ENCODE data around the gene PNPLA7.

DNA sequence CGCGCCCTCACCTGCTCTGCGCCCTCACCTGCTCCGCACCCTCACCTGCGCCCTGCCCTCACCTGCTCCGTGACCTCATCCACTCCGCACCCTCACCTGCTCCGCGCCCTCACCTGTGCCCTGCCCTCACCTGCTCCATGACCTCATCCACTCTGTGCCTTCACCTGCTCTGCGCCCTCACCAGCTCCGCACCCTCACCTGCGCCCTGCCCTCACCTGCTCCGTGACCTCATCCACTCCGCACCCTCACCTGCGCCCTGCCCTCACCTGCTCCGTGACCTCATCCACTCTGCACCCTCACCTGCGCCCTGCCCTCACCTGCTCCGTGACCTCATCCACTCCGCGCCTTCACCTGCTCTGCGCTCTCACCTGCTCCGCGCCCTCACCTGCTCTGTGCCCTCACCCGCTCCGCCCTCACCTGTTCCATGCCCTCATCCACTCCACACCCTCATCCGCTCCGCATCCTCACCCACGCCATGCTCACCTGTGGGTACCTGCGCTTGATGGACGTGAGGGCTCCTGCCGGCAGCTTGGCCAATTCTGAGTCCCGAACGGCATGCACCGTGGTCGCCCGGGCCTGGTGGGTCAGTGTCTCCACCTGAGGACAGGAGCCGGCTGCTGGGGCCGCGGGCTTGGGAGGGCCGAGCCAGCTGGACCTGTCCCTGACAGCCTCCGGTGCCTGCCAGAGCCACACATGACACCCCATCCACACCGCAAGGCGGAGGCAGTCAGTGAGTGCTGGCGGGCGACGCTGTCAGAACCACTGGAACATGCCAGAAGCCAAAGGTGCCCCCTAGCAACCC lies 55.5 kb downstream of the PNPLA7 start:
- TF ChIP-seq CTCF (IDR thresholded peaks at IDR 0.05) (no peak), ZNF121 (CRISPR knock-in tag; IDR thresholded peaks at IDR 0.05) (no peak), TCF7 (CRISPR knock-in tag; IDR thresholded peaks at IDR 0.05; ENCODE audit: low read depth) (no peak), GRHL2 (CRISPR knock-in tag; IDR thresholded peaks at IDR 0.05; ENCODE audit: insufficient replicate concordance, severe bottlenecking) (no peak), CREM (CRISPR knock-in tag; IDR thresholded peaks at IDR 0.05) (no peak), PREB (CRISPR knock-in tag; IDR thresholded peaks at IDR 0.05; ENCODE audit: borderline replicate concordance) (no peak), FOXP1 (CRISPR knock-in tag; IDR thresholded peaks at IDR 0.05; ENCODE audit: borderline replicate concordance) (no peak), KAT7 (CRISPR knock-in tag; IDR thresholded peaks at IDR 0.05; ENCODE audit: borderline replicate concordance) (no peak)
- TF ChIP-seq, protein P1, sequence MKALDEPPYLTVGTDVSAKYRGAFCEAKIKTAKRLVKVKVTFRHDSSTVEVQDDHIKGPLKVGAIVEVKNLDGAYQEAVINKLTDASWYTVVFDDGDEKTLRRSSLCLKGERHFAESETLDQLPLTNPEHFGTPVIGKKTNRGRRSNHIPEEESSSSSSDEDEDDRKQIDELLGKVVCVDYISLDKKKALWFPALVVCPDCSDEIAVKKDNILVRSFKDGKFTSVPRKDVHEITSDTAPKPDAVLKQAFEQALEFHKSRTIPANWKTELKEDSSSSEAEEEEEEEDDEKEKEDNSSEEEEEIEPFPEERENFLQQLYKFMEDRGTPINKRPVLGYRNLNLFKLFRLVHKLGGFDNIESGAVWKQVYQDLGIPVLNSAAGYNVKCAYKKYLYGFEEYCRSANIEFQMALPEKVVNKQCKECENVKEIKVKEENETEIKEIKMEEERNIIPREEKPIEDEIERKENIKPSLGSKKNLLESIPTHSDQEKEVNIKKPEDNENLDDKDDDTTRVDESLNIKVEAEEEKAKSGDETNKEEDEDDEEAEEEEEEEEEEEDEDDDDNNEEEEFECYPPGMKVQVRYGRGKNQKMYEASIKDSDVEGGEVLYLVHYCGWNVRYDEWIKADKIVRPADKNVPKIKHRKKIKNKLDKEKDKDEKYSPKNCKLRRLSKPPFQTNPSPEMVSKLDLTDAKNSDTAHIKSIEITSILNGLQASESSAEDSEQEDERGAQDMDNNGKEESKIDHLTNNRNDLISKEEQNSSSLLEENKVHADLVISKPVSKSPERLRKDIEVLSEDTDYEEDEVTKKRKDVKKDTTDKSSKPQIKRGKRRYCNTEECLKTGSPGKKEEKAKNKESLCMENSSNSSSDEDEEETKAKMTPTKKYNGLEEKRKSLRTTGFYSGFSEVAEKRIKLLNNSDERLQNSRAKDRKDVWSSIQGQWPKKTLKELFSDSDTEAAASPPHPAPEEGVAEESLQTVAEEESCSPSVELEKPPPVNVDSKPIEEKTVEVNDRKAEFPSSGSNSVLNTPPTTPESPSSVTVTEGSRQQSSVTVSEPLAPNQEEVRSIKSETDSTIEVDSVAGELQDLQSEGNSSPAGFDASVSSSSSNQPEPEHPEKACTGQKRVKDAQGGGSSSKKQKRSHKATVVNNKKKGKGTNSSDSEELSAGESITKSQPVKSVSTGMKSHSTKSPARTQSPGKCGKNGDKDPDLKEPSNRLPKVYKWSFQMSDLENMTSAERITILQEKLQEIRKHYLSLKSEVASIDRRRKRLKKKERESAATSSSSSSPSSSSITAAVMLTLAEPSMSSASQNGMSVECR (CRISPR knock-in tag; IDR thresholded peaks at IDR 0.05; ENCODE audit: borderline replicate concordance) = no peak
- TF ChIP-seq, protein P2, sequence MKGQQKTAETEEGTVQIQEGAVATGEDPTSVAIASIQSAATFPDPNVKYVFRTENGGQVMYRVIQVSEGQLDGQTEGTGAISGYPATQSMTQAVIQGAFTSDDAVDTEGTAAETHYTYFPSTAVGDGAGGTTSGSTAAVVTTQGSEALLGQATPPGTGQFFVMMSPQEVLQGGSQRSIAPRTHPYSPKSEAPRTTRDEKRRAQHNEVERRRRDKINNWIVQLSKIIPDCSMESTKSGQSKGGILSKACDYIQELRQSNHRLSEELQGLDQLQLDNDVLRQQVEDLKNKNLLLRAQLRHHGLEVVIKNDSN (CRISPR knock-in tag; IDR thresholded peaks at IDR 0.05) = no peak
